ENCODE measurements around the gene SORCS1. TPM values are rescaled to one million over a fixed set of nuclear protein-coding genes. Genes with fewer than 3 reads are reported as not detected.

The SORCS1 gene
- polyA plus RNA-seq, 6 donors from 2014 or later = not detected

- no peak overlapping the region for H3K27ac Mint-ChIP-seq
- H3K36me3 Mint-ChIP-seq = no peaks in the 10 kb centered on the region
- H3K27me3 Mint-ChIP-seq = peaks cover 0 to 4% (median 0%) of the 10 kb centered on the region in 3 donors
- no peak overlapping the region for H3K4me3 Mint-ChIP-seq
- H3K9me3 Mint-ChIP-seq = peaks cover 0 to 5% (median under 1%) of the 10 kb centered on the region in 7 donors
- DNase-seq (no peak), ATAC-seq (ENCODE audit: low read depth in 2 of 2) (no peak)
- no peaks in the 10 kb centered on the region for H3K4me1 Mint-ChIP-seq
Observed at GRCh38 chr10:106618646-106619045, 545.9 kb downstream of the SORCS1 start.

DNA sequence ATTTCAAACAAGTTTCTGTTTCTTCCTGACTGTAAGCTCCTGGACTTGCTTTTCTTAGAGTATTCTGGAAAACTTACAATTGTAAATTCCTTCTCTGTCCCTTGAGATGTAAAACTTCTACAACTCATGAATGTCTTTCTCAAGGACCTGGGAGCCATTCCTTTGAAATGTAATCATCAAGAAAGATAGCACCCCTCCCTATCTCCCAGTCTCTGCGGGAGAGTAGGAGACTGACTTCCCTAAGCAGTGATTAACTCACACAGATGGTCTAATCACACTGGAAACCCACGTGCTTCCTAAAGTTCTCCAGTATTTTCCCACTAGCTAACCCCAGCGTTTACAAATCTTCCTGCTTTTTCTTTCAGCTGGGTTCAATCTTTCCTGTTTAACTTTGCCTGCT lies 549.4 kb downstream of the SORCS1 start:
- H3K9me3 Mint-ChIP-seq = peaks cover 0 to 5% (median 0%) of the 10 kb centered on the region in 7 donors
- peaks cover 0 to 5% (median 0%) of the 10 kb centered on the region in 3 donors for H3K27me3 Mint-ChIP-seq
- no peaks in the 10 kb centered on the region for H3K4me1 Mint-ChIP-seq
- H3K27ac Mint-ChIP-seq = no peak overlapping the region
- no peaks in the 10 kb centered on the region for H3K36me3 Mint-ChIP-seq
- H3K4me3 Mint-ChIP-seq = no peak overlapping the region
- ATAC-seq (ENCODE audit: low read depth in 2 of 2) = no peak
- DNase-seq = no peak

GRCh38 chr10:106614293-106614692 lies 550.2 kb downstream of the SORCS1 start:
- H3K4me3 Mint-ChIP-seq = no peak overlapping the region
- ATAC-seq (ENCODE audit: low read depth in 2 of 2) = no peak
- H3K27ac Mint-ChIP-seq = no peak overlapping the region
- H3K27me3 Mint-ChIP-seq = peaks cover 0 to 5% (median 0%) of the 10 kb centered on the region in 3 donors
- DNase-seq = no peak
- peaks cover 0 to 5% (median 2%) of the 10 kb centered on the region in 7 donors for H3K9me3 Mint-ChIP-seq
- no peaks in the 10 kb centered on the region for H3K36me3 Mint-ChIP-seq
- H3K4me1 Mint-ChIP-seq = no peaks in the 10 kb centered on the region

- ATAC-seq (ENCODE audit: low read depth in 2 of 2) (no peak), DNase-seq (no peak)
- Mint-ChIP-seq H3K27ac (no peak overlapping the region), H3K4me3 (no peak overlapping the region), H3K4me1 (no peaks in the 10 kb centered on the region), H3K9me3 (peaks cover 0 to 5% (median 2%) of the 10 kb centered on the region in 7 donors), H3K27me3 (peaks cover 0 to 5% (median 0%) of the 10 kb centered on the region in 3 donors), H3K36me3 (no peaks in the 10 kb centered on the region)
Observed at GRCh38 chr10:106612381-106612780, 552.1 kb downstream of the SORCS1 start.

DNA sequence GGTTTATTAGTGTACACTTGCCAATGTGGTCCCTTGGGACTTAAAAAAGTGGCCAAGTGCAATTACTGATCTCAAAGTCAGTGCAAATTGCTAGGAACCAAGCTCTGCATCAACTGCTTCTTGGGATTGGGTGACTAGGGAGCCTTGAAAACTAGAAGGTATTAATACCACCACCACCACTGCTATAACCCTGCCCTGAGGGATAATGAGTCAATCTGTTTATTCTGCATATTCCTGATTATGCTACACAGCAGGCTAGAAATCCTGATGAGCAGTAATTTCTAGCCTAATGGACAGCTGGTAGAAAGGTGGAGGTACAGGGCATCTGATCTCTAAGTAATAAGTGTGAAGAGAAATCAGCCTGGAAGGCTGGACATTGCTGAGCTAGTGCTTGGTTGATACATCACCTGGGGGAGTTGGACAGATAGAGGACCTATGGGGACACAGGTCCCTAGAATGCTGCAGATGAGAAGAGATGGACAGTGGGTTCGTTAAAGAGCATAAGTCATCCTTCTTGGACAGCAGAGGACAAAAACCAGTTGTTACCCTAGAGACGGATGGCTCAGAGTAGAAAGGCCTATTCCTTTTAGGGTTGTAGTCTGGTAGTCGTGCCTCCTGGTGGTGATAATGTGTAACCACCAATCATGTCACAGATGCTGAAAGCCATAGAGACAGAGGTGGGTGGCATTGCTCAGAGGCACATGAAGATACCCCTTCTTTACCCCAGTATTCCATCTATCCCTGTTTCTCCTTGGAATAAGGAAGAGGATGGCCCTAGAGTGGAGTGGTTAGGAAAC lies 554.8 kb downstream of the SORCS1 start:
- no peak overlapping the region for H3K4me3 Mint-ChIP-seq
- H3K9me3 Mint-ChIP-seq = peaks cover 0 to 4% (median 2%) of the 10 kb centered on the region in 7 donors
- peak overlapping the region in 1 of 6 donors; percentile 35 for H3K27ac Mint-ChIP-seq
- DNase-seq (no peak), ATAC-seq (ENCODE audit: low read depth in 2 of 2) (no peak)
- H3K36me3 Mint-ChIP-seq = no peaks in the 10 kb centered on the region
- peaks cover 0 to 5% (median 0%) of the 10 kb centered on the region in 3 donors for H3K27me3 Mint-ChIP-seq
- no peaks in the 10 kb centered on the region for H3K4me1 Mint-ChIP-seq

GRCh38 chr10:106608066-106608465 lies 556.4 kb downstream of the SORCS1 start:
- no peaks in the 10 kb centered on the region for H3K36me3 Mint-ChIP-seq
- H3K9me3 Mint-ChIP-seq = peaks cover 0 to 3% (median 0%) of the 10 kb centered on the region in 7 donors
- H3K27ac Mint-ChIP-seq = no peak overlapping the region
- no peaks in the 10 kb centered on the region for H3K4me1 Mint-ChIP-seq
- H3K4me3 Mint-ChIP-seq = no peak overlapping the region
- ATAC-seq (ENCODE audit: low read depth in 2 of 2) (no peak), DNase-seq (no peak)
- no peaks in the 10 kb centered on the region for H3K27me3 Mint-ChIP-seq

DNA sequence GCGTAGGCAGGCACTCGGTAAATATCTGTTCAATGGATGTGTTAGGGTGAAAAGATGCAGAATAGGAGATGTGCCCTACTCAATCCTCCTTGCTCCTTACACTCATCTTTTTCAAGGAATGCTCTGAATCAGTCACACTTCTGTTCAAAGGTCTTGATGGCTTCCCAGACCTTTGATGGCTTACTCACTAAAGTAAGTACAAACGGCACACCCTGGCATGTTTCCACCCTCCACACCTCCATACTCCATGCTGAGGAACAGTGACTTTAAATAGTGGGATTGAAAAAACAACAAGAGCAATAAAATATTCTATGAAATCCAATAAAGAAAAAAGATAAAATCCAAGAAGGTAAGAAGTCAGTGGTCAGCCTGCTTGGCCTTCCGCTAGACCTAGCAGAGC lies 569.2 kb downstream of the SORCS1 start:
- no peaks in the 10 kb centered on the region for H3K4me1 Mint-ChIP-seq
- DNase-seq (no peak), ATAC-seq (ENCODE audit: low read depth in 2 of 2) (no peak)
- no peak overlapping the region for H3K27ac Mint-ChIP-seq
- no peak overlapping the region for H3K4me3 Mint-ChIP-seq
- H3K36me3 Mint-ChIP-seq = no peaks in the 10 kb centered on the region
- no peaks in the 10 kb centered on the region for H3K27me3 Mint-ChIP-seq
- H3K9me3 Mint-ChIP-seq = peaks cover 0 to 6% (median 0%) of the 10 kb centered on the region in 7 donors

GRCh38 chr10:106593876-106594275 lies 570.6 kb downstream of the SORCS1 start:
- no peak for DNase-seq
- Mint-ChIP-seq H3K36me3 (no peaks in the 10 kb centered on the region), H3K9me3 (peaks cover 0 to 6% (median 0%) of the 10 kb centered on the region in 7 donors), H3K4me3 (no peak overlapping the region), H3K27ac (no peak overlapping the region), H3K27me3 (no peaks in the 10 kb centered on the region), H3K4me1 (no peaks in the 10 kb centered on the region)
- no peak for ATAC-seq (ENCODE audit: low read depth in 2 of 2)

- no peaks in the 10 kb centered on the region for H3K4me1 Mint-ChIP-seq
- ATAC-seq (ENCODE audit: low read depth in 2 of 2) = no peak
- peaks cover 0 to 6% (median 0%) of the 10 kb centered on the region in 7 donors for H3K9me3 Mint-ChIP-seq
- H3K27me3 Mint-ChIP-seq = no peaks in the 10 kb centered on the region
- H3K36me3 Mint-ChIP-seq = no peaks in the 10 kb centered on the region
- H3K27ac Mint-ChIP-seq = no peak overlapping the region
- no peak for DNase-seq
- no peak overlapping the region for H3K4me3 Mint-ChIP-seq
Observed at GRCh38 chr10:106592396-106592795, 572.1 kb downstream of the SORCS1 start.

DNA sequence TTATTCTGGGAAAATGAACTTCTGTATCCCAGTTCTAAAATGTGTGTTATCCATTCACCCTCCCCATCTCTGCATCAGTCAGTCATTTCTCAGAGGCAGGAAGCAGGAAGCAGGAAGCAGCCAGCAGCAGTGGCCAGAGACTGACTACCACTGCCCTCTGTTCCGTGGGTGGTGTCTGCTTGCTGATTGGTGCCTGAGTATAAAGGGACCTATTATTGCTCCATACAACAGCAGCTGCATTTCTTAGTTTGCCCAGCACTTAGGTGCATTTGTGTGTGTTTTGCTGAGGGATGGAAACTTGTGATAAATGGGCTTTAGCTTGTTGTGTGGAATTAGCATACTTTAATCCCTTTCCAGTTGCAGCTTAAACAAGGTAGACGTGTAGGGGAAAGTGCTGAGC lies 582.2 kb downstream of the SORCS1 start:
- Mint-ChIP-seq H3K27me3 (no peaks in the 10 kb centered on the region), H3K9me3 (peaks cover 0 to 4% (median 3%) of the 10 kb centered on the region in 7 donors), H3K27ac (no peak overlapping the region), H3K4me3 (no peak overlapping the region), H3K36me3 (no peaks in the 10 kb centered on the region), H3K4me1 (no peaks in the 10 kb centered on the region)
- DNase-seq (no peak), ATAC-seq (ENCODE audit: low read depth in 2 of 2) (no peak)

GRCh38 chr10:106577756-106578155 lies 586.8 kb downstream of the SORCS1 start:
- Mint-ChIP-seq H3K36me3 (no peaks in the 10 kb centered on the region), H3K4me1 (no peaks in the 10 kb centered on the region), H3K27me3 (no peaks in the 10 kb centered on the region), H3K9me3 (peaks cover 0 to 4% (median 0%) of the 10 kb centered on the region in 7 donors), H3K27ac (no peak overlapping the region), H3K4me3 (no peak overlapping the region)
- no peak for DNase-seq
- ATAC-seq (ENCODE audit: low read depth in 2 of 2) = no peak

- H3K27me3 Mint-ChIP-seq = no peaks in the 10 kb centered on the region
- DNase-seq (no peak), ATAC-seq (ENCODE audit: low read depth in 2 of 2) (no peak)
- no peaks in the 10 kb centered on the region for H3K4me1 Mint-ChIP-seq
- H3K27ac Mint-ChIP-seq = no peak overlapping the region
- no peaks in the 10 kb centered on the region for H3K36me3 Mint-ChIP-seq
- peaks cover 0 to 4% (median 0%) of the 10 kb centered on the region in 7 donors for H3K9me3 Mint-ChIP-seq
- H3K4me3 Mint-ChIP-seq = no peak overlapping the region
Observed at GRCh38 chr10:106577266-106577665, 587.2 kb downstream of the SORCS1 start.

- Mint-ChIP-seq H3K27me3 (no peaks in the 10 kb centered on the region), H3K4me3 (no peak overlapping the region), H3K27ac (no peak overlapping the region), H3K9me3 (peaks cover 0 to 4% (median 0%) of the 10 kb centered on the region in 7 donors), H3K36me3 (no peaks in the 10 kb centered on the region), H3K4me1 (no peaks in the 10 kb centered on the region)
- DNase-seq = no peak
- no peak for ATAC-seq (ENCODE audit: low read depth in 2 of 2)
Observed at GRCh38 chr10:106576534-106576933, 588.0 kb downstream of the SORCS1 start.

GRCh38 chr10:106573106-106573505 lies 591.4 kb downstream of the SORCS1 start:
- no peak overlapping the region for H3K27ac Mint-ChIP-seq
- ATAC-seq (ENCODE audit: low read depth in 2 of 2) (no peak), DNase-seq (no peak)
- H3K4me3 Mint-ChIP-seq = no peak overlapping the region
- no peaks in the 10 kb centered on the region for H3K36me3 Mint-ChIP-seq
- H3K9me3 Mint-ChIP-seq = peaks cover 0 to 4% (median 0%) of the 10 kb centered on the region in 7 donors
- no peaks in the 10 kb centered on the region for H3K27me3 Mint-ChIP-seq
- no peaks in the 10 kb centered on the region for H3K4me1 Mint-ChIP-seq

All from naive B cell (primary cell).